G401.6 (cell line): Measurements from ENCODE around the gene PANX2.
"Not testable (repeated sequence)": the region's sequence is repeated elsewhere in the genome, so short reads cannot be mapped to it uniquely, and the experiment has no call there.

Experiments used
- FAIRE-seq: peaks from 2 replicates; lab custom pipeline; 2012; peaks lifted over from hg19 to GRCh38; lab: Jason Lieb, UNC

Gene PANX2

DNA sequence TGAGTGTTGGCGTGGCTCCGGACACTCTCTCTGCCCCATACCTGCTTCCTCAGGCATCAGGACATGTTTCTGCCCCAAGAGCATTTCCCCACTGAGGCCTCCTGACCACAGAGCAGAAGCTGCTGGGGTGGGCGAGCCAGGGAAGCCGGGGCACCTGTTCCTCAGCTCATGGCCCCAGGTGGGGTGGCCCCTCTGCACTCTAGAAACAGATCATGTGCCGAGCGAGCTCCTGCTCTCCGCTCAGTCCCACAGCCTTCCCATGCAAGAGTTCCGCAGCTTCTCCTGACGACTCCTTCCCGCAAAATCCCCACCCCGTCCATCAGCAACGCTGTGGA, 22.4 kb upstream of the PANX2 start:
- no peak for FAIRE-seq

GRCh38 chr22:50148991-50149721, 21.4 kb upstream of the PANX2 start:
- peak; percentile 21 for FAIRE-seq

DNA sequence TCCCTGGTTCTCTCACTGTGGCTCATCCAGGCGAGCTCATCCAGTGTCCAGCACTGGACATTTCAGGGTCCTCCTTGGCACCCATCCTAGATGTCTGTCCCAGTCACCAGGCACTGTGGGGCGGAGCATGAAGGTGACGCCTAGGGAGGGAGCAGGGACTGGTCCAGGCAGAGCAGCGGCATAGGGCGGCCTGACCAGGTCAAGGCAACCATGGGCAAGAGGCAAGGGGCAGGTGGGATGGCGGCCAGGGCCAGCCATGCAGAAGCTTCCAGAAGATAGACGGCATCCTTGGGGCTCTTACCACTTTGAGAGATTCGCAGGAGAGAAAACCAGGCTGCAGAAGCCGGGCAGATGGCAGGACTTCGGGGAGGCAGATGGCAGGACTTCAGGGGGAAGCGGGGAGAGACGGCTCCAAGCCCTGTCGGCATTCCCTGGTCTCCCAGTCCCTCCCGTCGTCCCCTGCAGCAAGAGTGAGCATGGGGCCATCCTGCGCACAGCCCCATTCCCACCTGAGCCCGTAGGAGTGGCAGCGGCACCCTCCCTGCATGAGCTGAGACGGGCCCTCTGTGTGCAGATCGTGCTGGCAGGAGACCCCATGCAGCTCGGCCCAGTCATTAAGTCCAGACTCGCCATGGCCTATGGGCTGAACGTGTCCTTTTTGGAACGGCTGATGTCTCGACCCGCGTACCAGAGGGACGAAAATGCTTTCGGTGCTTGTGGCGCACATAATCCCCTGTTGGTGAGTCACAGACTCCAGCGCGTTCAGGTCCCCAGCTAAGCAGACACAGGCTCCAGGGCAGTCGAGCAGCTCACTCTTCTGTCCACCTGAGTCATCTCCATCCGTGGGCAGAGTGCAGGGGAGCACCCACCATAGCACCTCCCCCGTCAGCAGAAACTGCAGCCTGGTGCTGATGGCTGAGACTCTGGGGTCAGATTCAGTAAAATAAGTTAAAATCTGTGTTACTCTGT, 20.1 kb upstream of the PANX2 start:
- no peak for FAIRE-seq

DNA sequence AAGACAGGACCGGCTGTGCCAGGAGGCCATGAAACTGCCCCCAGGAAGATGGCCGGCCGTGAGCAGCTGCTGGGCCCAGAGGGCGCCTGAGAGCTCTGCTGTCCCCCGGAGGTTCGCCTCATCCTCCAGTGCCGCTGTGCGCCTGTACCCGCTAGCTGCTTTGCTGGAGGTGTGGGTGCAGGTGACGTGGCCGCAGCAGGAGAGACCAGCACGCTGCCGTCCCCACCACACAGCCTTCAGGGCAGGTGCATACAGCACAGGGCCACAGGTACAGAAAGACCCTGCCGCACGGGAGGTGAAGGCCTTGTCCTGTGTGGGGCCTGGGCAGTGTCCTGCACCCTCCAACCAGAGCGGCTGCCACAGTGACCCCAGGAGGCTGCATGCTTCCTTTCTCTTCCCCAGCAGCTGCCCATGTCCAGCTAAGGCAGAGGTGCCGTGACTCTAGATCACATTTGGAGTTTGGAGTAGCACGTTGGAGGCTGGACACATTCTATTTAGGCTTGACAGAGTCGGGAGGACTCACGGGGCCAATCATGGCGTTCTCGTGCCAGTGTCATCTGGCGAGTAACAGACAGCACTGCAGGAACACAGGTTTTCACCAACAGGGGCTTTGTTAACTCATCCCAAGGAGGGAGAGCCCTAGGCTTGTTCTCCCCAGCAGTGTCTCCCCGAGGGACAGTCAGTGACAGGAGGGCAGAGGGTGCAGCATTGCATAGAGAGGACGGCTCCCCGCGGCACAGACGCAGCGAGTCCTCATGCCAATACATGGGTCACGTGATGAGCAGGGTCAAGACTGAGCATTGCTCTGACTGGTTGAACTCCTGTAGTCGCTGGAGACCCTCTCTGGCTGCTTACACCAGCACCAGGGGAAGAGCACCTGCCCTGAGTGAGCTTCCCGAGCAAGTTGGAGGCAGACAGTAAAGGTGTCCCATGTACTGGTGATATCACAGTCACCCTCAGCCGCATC, 18.7 kb upstream of the PANX2 start:
- FAIRE-seq, result no peak

DNA sequence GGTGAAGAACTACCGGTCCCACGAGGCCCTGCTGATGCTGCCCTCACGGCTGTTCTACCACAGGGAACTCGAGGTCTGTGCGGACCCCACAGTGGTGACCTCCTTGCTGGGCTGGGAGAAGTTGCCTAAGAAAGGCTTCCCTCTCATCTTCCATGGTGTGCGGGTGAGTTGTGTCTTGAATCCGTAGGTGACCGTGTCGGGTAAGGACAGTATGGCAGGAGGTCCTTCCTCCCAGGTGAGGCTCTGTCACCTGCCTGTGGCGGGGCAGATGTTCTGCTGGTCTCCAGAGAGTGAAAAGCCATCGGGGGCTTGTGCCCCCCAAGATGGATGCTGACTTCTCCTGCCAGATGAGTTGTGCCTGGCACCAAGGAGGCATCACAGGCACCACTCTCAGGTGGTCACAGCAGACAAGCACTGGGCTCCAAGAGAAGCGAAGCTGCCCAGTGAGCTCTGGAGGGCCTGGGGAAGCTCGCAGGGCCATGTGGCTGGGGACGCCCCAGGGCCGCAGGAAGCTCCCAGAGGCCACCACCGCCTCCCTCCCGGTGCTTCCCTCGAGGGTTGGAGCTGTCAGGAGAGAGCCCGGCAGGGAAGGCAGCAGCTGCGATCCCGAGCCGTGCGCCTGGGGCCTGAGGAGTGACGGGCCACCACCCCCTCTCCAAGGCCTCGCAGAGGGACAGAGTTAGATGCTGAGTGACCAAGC, 17.3 kb upstream of the PANX2 start:
- FAIRE-seq, result no peak

DNA sequence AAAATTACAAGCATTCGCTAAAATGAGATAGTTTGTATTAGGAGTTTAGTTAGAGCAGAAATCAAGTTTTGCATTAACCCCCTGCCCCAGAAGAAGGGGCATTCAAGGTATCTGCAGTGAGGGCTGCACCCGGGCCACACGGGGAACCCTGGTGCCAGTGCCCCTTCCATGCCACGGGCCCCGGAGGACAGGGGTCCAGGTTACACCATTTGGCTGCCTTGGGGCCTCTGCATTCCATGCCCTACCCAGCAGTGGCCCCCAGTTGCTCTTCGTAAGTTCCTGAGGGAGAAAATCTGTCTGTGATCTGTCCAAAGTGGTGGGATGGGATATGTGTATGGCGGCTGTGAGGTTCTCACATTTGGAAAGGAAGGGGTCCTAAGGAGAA, 16.8 kb upstream of the PANX2 start:
- no peak for FAIRE-seq

DNA sequence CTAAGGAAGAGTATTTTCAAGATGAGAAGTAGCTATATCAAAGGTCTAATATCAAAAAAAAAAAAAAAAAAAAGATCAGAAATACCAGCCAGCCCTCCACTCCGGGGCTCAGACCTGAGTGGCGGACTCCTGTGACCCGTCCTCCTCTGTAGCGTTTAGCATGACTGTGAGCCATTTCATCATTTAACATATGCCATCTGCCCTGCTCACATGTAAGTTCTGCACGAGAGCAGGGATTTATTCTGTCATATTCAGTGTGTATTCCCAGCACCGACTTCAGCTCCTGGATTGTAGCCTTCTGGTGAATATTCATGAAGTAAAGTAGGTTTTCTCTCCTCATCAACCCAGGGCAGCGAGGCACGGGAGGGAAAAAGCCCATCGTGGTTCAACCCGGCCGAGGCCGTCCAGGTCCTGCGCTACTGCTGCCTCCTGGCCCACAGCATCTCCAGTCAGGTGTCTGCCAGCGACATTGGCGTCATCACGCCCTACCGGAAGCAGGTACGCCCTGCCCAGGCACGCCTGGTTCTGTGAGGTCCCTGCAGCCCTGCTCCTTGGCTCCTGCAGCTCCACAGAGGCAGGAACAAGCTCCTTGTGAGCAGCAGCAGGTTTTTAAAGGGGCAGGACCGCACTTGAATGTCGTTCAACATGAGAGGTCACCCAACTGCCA, 12.7 kb upstream of the PANX2 start:
- no peak for FAIRE-seq

GRCh38 chr22:50160947-50161346, 9.6 kb upstream of the PANX2 start:
- FAIRE-seq, result no peak

DNA sequence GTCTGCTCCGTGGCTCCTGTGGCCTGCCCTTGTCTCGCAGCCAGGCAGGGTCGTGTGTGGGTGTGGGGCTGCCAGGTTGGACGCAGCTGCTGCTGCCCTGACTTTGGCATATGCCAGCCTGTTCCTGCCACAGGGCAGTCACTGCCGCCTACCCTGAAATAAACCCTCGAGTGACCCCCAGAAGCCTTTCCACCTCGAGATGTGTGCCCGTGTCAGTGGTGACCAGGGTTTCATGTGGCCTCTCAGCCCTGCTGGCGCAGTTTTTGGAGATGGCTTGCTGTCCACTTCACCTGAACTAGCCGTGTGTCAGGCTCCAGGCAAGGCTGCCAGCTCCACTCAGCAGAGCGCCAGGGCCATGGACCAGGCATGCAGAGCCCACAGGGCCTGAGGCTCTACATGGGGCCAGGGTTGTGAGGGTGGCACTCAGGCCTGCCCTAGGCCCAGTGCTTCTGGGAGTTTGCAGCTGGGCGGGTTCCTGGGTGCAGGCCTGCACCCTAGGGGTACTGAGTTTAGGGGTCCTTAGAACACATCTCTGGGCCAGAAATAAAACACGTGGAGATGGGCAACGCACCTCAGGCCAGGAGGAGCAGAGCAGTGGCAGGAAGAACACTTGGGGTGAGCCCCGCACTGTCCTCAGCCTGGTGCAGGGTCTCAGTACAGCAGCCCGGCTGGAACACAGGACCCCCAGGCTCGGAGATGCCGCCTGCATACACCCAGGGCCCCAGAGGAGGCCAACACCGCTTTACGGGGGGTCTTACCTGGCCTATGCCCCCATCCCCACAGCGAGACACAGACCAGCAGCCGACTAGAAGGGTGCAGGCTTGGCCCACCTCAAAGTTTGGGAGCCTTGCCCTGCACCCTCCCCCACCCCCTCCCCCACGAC, 8.8 kb upstream of the PANX2 start:
- FAIRE-seq, result no peak

GRCh38 chr22:50162391-50162956, 8.1 kb upstream of the PANX2 start:
- FAIRE-seq, result no peak

GRCh38 chr22:50165436-50166123, 5.0 kb upstream of the PANX2 start:
- FAIRE-seq, result no peak

GRCh38 chr22:50167689-50168489, 2.6 kb upstream of the PANX2 start:
- FAIRE-seq, result no peak

DNA sequence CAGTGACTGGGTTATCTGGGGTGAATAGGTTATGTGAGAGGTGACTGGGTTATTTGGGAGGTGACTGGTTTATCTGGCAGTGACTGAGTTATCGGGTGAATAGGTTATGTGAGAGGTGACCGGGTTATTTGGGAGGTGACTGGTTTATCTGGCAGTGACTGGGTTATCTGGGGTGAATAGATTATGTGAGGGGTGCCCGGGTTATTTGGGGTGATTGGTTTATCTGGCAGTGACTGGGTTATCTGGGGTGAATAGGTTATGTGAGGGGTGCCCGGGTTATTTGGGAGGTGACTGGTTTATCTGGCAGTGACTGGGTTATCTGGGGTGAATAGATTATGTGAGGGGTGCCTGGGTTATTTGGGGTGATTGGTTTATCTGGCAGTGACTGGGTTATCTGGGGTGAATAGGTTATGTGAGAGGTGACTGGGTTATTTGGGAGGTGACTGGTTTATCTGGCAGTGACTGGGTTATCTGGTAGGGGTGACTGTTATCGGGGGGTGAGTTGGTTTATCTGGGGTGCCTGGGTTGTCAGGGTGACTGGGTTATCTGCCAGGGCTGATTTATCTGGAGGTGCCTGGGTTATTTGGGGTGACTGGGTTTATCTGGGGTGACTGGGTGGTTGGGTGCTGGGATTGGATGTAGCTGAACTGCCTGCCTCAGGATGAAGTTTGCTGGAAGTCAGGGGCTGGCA, 1.9 kb upstream of the PANX2 start:
- not testable (repeated sequence) for FAIRE-seq

DNA sequence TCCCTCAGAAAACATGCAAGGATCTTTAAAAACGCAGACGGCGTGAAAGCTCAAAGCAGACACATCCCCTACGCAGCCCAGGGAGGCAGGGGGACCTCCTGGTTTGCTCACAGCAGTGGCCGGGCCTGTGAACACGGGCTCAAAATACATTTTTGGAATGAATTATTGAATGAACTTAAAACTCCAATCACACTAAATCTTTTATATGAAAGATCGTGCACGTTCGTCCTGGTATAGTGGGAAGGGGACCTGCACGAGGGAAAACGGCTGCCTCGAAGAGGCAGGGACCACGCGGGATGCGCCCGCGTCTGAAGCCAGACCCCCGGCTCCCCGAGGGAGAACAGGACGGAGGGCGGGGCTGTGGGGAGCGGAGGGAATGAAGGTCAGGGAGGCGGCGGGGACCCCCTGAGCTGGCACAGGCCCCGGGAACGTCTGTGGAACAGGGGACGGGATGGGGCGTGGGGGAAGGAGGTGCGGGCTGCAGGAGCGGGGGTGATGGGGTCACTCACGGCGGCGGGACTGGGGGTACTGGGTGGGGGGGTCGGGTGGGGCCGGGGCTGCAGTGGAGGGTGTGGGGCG, 1.3 kb upstream of the PANX2 start:
- no peak for FAIRE-seq

DNA sequence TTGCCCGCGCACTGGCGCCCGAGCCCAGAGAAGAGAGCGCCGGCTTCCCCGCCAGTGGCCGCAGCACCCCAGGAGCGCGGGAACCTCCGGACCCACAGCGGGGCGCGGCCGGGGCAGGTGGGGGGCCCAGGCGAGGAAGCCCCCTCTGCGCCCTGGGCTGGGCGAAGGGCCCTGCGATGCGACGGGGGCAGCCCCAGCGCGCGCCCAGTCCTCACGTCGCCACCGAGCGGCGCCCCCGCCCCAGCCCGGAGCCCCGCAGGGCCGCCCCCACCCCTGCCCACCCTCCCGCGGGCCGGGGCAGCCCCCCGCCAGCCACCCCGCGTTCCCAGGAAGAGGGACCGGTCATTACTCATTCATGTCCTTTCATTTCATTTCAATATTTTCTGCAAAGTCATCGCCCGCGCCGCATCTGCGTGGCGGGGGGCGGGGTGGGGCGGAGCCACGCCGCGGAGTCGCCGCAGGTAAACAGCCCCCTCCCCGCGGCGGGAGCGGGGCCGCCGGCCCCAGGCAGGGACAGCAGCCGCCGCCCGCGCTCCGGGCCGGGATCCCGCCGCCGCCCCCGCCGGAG, 673 bp upstream of the PANX2 start:
- no peak for FAIRE-seq

GRCh38 chr22:50171319-50171964, 911 bp downstream of the PANX2 start:
- no peak for FAIRE-seq
